WI38 (cell line): Measurements from ENCODE around the gene PKDREJ.

Experiments used
- H3K4me3 ChIP-seq: 2 replicates; pipeline ENCODE4 v1.5.1; 2011; ENCODE audit warnings: low read depth, mild to moderate bottlenecking, control low read depth, low read length
- TF ChIP-seq, protein P1 (sequence below): IDR thresholded peaks from 2 replicates; pipeline ENCODE4 v1.5.1; 2012; ENCODE audit warnings: low read depth, mild to moderate bottlenecking, control low read depth, low read length

PKDREJ gene

DNA sequence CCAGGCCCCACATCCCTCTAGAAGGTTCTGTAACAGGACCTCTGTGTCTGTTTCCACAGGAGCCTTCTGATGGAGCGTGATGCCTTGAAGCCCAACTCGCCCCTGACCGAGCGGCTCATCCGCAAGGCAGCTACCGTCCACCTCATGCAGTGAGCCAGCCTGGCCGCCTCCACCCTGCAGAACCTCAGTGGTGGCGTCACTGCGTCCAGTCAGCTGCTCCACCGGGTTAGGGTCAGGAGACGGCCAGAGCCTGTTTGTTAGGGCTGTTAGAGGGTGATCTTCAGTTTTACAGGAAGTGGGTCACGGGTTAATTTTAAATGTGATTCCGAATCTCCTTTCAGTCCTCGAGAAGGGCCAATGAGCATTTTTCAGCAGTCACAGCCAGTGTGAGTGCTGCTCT, 29.6 kb upstream of the PKDREJ start:
- H3K4me3 ChIP-seq = no peak overlapping the region
- TF ChIP-seq, protein P1, sequence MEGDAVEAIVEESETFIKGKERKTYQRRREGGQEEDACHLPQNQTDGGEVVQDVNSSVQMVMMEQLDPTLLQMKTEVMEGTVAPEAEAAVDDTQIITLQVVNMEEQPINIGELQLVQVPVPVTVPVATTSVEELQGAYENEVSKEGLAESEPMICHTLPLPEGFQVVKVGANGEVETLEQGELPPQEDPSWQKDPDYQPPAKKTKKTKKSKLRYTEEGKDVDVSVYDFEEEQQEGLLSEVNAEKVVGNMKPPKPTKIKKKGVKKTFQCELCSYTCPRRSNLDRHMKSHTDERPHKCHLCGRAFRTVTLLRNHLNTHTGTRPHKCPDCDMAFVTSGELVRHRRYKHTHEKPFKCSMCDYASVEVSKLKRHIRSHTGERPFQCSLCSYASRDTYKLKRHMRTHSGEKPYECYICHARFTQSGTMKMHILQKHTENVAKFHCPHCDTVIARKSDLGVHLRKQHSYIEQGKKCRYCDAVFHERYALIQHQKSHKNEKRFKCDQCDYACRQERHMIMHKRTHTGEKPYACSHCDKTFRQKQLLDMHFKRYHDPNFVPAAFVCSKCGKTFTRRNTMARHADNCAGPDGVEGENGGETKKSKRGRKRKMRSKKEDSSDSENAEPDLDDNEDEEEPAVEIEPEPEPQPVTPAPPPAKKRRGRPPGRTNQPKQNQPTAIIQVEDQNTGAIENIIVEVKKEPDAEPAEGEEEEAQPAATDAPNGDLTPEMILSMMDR = no peak

DNA sequence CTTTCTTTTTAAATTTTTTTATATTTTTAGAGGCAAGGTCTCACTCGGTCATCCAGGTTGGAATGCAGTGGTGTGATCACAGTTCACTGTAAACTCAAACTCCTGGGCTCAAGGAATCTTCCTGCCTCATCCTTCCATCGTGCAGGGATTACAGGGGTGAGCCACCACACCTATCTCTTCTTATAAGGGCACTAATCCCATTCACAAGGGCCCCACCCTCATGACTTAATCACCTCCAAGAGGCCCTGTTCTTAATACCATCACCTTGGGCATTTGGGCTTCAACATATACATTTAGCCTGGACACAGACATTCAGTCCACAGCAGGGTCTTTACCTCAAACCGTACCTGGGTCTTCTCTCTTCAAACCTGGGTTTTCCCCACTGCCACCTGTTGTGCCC, 29.0 kb upstream of the PKDREJ start:
- TF ChIP-seq, protein P1 = no peak
- no peak overlapping the region for H3K4me3 ChIP-seq

DNA sequence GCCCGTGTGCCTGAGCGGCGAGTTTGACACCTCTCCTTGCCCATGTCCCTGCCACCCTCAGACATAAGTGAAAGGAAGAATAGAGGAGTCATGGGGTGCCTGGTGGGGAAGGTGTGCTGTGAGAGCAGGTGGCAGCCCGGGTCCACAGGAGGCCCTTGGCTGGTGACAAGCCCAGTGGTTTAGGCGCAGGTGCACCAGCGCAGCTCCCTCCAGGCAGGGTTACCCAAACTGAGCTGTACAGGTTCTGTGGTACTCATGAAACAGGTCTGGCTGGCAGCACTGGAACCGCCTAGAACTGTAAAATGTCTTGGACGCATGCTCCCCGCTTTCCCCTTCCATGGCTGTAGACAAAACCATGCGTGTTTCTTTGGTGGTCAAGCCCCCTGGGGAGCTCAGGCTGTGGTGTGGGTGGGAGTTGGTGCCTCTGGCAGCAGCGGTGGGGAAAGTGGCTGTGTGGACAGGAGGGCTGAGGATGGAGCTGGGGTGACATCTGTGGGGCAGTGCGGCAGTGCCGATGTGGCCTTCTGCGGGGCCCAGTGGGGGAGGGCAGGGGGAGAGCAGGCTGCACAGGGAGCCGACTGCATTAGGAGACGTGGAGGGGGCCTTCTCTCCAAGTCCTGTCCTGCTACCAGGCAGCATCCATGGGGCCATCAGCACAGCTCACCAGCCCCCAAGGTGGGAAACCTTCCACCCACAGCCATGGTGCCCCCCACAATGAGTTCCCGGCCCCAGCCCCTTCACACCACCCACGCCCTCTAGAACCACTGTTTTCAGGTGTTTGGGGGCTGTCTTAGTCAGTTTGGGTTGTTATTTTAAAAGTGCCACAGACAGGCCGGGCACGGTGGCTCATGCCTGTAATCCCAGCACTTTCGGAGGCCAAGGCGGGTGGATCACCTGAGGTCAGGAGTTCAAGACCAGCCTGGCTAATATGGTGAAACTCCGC, 28.0 kb upstream of the PKDREJ start:
- TF ChIP-seq, protein P1 = no peak
- H3K4me3 ChIP-seq = no peak overlapping the region

DNA sequence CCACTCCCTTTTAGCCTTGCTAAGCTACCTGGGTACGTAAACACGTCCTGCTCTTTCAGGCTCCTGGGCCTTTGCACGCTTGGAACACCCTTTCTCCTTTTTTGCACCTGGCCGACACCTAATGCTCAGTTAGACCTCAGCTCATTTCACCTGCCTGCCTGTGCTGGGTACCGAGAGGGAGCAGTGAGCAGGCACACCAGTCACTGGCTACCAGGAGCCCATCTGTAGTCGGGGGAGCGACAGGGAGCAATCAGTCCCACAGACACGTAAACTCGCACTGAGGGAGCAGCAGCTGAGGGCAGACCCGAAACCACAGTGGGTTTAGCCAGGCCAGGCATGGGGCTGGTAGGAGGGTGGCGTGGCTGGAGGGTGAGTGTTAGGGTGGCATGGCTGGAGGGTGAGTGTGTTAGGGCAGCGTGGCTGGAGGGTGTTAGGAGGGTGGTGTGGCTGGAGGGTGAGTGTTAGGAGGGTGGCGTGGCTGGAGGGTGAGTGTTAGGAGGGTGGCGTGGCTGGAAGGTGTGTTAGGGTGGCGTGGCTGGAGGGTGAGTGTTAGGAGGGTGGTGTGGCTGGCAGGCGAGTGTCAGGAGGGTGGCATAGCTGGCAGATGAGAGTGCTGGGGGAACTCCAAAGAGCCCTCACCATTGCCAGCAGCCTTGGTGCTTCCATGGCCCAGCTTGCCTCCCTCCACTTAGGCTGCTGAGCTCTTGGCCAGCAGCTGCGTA, 27.1 kb upstream of the PKDREJ start:
- TF ChIP-seq, protein P1 = no peak
- H3K4me3 ChIP-seq = no peak overlapping the region

DNA sequence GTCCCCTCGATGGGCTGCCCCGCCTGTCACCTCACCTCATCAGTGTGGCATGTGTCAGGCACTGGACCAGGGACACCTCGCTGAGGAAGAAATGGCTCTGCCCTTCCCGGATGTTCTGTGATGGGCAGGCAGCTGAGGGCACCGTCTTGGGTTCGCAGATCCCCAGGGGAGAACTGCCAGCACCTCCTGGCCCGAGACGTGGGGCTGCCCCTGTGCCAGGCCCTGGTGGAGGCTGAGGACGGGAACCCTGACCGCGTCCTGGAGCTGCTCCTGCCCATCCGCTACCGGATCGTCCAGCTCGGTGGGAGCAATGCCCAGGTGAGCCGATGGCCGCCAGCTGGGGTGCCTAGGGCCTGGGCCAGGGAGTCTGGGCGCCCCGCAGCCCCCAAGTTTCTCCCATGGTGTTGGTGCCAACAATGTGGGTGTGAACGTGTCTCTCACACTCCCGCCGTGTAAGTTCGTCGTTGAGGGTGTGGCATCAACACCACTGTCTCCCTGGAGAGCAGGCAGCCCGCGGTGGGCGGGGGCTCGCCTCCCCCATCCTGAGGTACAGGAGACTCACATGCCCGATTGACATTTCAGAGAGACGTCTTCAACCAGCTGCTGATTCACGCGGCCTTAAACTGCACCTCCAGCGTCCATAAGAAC, 26.2 kb upstream of the PKDREJ start:
- TF ChIP-seq, protein P1 = no peak
- H3K4me3 ChIP-seq = no peak overlapping the region

DNA sequence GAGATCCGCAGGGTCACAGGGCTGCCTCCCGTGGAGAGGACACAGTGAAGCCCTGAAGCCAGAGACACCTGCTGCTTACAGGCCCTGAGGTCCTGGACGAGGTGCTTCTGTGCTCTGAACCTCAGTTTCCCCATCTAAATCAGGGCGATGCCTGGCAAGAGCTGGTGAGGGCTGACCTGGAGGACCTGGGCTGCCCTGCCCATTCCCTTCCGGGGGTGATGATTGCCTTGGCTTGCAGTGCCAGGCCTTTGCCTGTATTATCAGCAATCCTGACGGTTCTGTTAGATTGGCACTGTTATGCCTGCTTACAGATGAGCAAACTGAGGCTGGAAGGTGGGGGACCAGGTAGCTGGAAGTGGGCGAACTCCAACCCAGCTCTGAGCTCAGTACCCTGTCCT, 25.7 kb upstream of the PKDREJ start:
- no peak overlapping the region for H3K4me3 ChIP-seq
- TF ChIP-seq, protein P1 = no peak
